Measurements from ENCODE around the gene PHTF2.
"Not testable (repeated sequence)": the region's sequence is repeated elsewhere in the genome, so short reads cannot be mapped to it uniquely, and the experiment has no call there.

Gene PHTF2

GRCh38 chr7:77999168-77999567, 200.6 kb downstream of the PHTF2 start:
- not testable (repeated sequence) for DNase-seq

- no peak for DNase-seq
Measured at GRCh38 chr7:78002021-78002420, 203.4 kb downstream of the PHTF2 start.

GRCh38 chr7:78002715-78003114, 204.1 kb downstream of the PHTF2 start:
- no peak for DNase-seq

GRCh38 chr7:78006063-78006755, 207.6 kb downstream of the PHTF2 start:
- DNase-seq: no peak

Measured in T-helper 1 cell (primary cell).